B cell (primary cell): ENCODE data around the gene KIF16B. TPM values are rescaled to one million over a fixed set of nuclear protein-coding genes. Genes with fewer than 3 reads are reported as not detected.

Experiments used
- ATAC-seq: fragments of 200-7000 bp; cut with Tn5 transposase; one replicate; pipeline ENCODE4 v1.10.0; 2021; ENCODE audit warnings: low read depth, mild to moderate bottlenecking, moderate number of reproducible peaks, moderate library complexity
- CTCF ChIA-PET: fragments of 350-600 bp; sonication (Branson Sonifier 250); formaldehyde crosslinking; loops from one replicate; lab custom pipeline; 2021; ENCODE audit warnings: antibody characterized with exemption, inconsistent platforms; lab: Charles Lee
- POLR2A ChIA-PET: fragments of 350-600 bp; sonication (Branson Sonifier 250); formaldehyde crosslinking; loops from one replicate; lab custom pipeline; 2021; ENCODE audit warnings: antibody characterized with exemption; lab: Charles Lee
- DNase-seq: peaks from one replicate; pipeline ENCODE4 v3.0.0; 2013
- H2AFZ ChIP-seq: 2 replicates; pipeline ENCODE4 v1.6.1; 2012; ENCODE audit warnings: mild to moderate bottlenecking, low read depth, low read length; ENCODE audit not compliant: insufficient read depth, poor library complexity, severe bottlenecking
- H3K27ac ChIP-seq, 2 donors: 1 replicate in 1 of 2; 2 replicates in 1 of 2; pipeline ENCODE4 v1.5.1; 2012 to 2013; ENCODE audit warnings: low read length in 2 of 2, mild to moderate bottlenecking in 2 of 2, moderate library complexity in 1 of 2
- H3K27me3 ChIP-seq, 4 experiments: fragments of 200-600 bp in 1 of 4; sonication (generic) in 1 of 4; replicated peaks in 1 of 4; 1 replicate in 2 of 4; 2 replicates in 2 of 4; pipeline versions ENCODE4 v1.6.1 to v1.7.0; 2013 to 2016; ENCODE audit warnings: low read length in 3 of 4, mild to moderate bottlenecking in 2 of 4, mixed read lengths in 1 of 4, moderate library complexity in 1 of 4; ENCODE audit not compliant: insufficient read depth in 4 of 4, control insufficient read depth in 3 of 4; ENCODE audit errors: control extremely low read depth in 1 of 4
- H3K36me3 ChIP-seq, 2 experiments: replicated peaks in 1 of 2; 1 replicate in 1 of 2; 2 replicates in 1 of 2; pipeline versions ENCODE4 v1.6.1 to v1.7.1; 2013; ENCODE audit warnings: low read length in 1 of 2; ENCODE audit not compliant: insufficient read depth in 2 of 2, control insufficient read depth in 1 of 2; ENCODE audit errors: control extremely low read depth in 1 of 2, extremely low read depth in 1 of 2
- H3K4me1 ChIP-seq, 2 donors: fragments of 200-600 bp in 1 of 2; sonication (generic) in 1 of 2; 1 replicate in 1 of 2; 2 replicates in 1 of 2; pipeline versions ENCODE4 v1.5.1 to v1.6.1; 2013 to 2017; ENCODE audit warnings: low read length in 2 of 2; ENCODE audit not compliant: control insufficient read depth in 2 of 2, insufficient read depth in 2 of 2
- H3K4me2 ChIP-seq: replicated peaks from 2 replicates; pipeline ENCODE3; 2012; ENCODE audit warnings: mild to moderate bottlenecking, low read depth, low read length; ENCODE audit not compliant: poor library complexity, severe bottlenecking
- H3K4me3 ChIP-seq, 5 experiments: fragments of 200-600 bp in 1 of 5; sonication (generic) in 1 of 5; 1 replicate in 3 of 5; 2 replicates in 2 of 5; pipeline versions ENCODE4 v1.5.1 to v1.7.0; 2011 to 2016; ENCODE audit warnings: low read length in 4 of 5, mild to moderate bottlenecking in 4 of 5, low read depth in 2 of 5, control low read depth in 1 of 5, moderate library complexity in 1 of 5; ENCODE audit not compliant: insufficient read depth in 1 of 5; ENCODE audit errors: control extremely low read depth in 1 of 5, extremely low read depth in 1 of 5
- H3K79me2 ChIP-seq: fragments of 200-600 bp; sonication (generic); one replicate; pipeline ENCODE4 v1.6.0; 2016; ENCODE audit warnings: low read length; ENCODE audit not compliant: control insufficient read depth, insufficient read depth
- H3K9ac ChIP-seq: fragments of 200-600 bp; sonication (generic); 2 replicates; pipeline ENCODE4 v1.6.1; 2017; ENCODE audit warnings: mild to moderate bottlenecking, low read length, moderate library complexity
- H3K9me3 ChIP-seq, 3 donors: one replicate each; pipeline versions ENCODE4 v1.6.1 to v1.7.1; 2013; ENCODE audit warnings: low read length in 2 of 3; ENCODE audit not compliant: control insufficient read depth in 2 of 3, insufficient read depth in 1 of 3; ENCODE audit errors: control extremely low read depth in 1 of 3
- H4K20me1 ChIP-seq: 2 replicates; pipeline ENCODE4 v1.6.0; 2012; ENCODE audit warnings: mild to moderate bottlenecking, low read length; ENCODE audit not compliant: insufficient read depth, control insufficient read depth, poor library complexity, severe bottlenecking
- H3K27ac Mint-ChIP-seq: one replicate; pipeline ENCODE4 v1.8.0; 2021; ENCODE audit warnings: mixed read lengths
- H3K27me3 Mint-ChIP-seq: one replicate; pipeline ENCODE4 v1.8.0; 2021; ENCODE audit warnings: mixed read lengths
- H3K4me1 Mint-ChIP-seq: one replicate; pipeline ENCODE4 v1.8.0; 2021; ENCODE audit warnings: mixed read lengths
- H3K4me3 Mint-ChIP-seq: one replicate; pipeline ENCODE4 v1.8.0; 2021; ENCODE audit warnings: mixed read lengths
- H3K9me3 Mint-ChIP-seq: one replicate; pipeline ENCODE4 v1.8.0; 2022; ENCODE audit warnings: mixed read lengths; ENCODE audit not compliant: insufficient read depth
- EZH2 ChIP-seq: IDR thresholded peaks from 2 replicates; pipeline ENCODE4 v1.6.1; 2012; ENCODE audit warnings: borderline replicate concordance, low read depth, mild to moderate bottlenecking, moderate library complexity, low read length; ENCODE audit not compliant: insufficient read depth, poor library complexity, severe bottlenecking
- WGBS: methylation state at CpG from one replicate; pipeline ENCODE4 v1.1.5; 2013; ENCODE audit warnings: missing lambda C conversion rate; ENCODE audit not compliant: insufficient coverage; 5-methylcytosine and 5-hydroxymethylcytosine counted together
- intact Hi-C: fragments of 100-400 bp; cut with micrococcal nuclease; formaldehyde crosslinking; loops from one replicate; pipeline ENCODE4 v1.10.0; 2022
- polyA plus RNA-seq: library from polyadenylated mRNA; depleted of rRNA; stranded (reverse); fragments of >200 nt; gene quantifications from 2 replicates; pipeline ENCODE4 v1.2.3, GENCODE V29; 2012
- total RNA-seq, 2 donors: library from RNA; stranded (reverse); fragments of 120-200 nt in 1 of 2; gene quantifications; 1 replicate in 1 of 2; 2 replicates in 1 of 2; pipeline versions ENCODE4 v1.2.3 to v1.2.4, GENCODE V29; 2013 to 2022
- TF ChIP-seq, protein P1 (sequence below): fragments of 200-600 bp; IDR thresholded peaks from one replicate; pipeline ENCODE4 v1.8.0; 2022; ENCODE audit warnings: antibody characterized with exemption, mild to moderate bottlenecking

KIF16B gene
- total and polyA plus RNA-seq, 2 donors (not counting 1 experiment from before 2014, with no cell fraction given): 4.5 to 13.0 TPM

DNA sequence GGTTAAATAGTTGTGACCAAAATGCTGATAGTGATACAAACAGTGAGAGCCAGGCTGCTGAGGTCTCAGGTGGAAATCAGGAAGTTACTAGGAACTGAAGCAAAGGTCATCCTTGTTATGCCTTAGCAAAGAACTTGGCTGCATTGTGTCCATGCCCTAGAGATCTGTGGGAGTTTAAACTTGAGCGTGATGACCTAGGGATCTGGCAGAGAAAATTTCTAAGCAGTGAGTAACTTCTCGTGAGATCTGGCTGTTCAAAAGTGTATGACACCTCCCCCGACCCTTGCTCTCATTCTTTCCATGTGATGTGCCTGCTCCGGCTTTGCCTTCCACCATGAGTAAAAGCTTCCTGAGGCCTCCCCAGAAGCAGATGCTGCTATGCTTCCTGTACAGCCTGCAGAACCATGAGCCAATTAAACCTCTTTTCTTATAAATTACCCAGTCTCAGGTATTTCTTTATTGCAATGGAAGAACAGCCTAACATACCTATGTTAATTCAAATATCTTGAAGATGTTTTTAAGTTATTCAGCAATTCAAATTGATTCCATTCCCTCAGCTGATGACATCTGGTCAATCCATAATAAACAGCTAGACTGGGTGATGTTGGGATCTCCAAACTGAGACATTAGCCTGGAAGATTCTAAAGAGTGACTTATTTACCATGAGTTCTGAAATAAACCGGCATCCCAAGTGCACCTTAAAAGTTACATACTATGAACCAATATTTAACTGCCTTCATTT lies 33.8 kb downstream of the KIF16B start:
- no peaks in the 10 kb centered on the region for H3K9me3 ChIP-seq
- no peaks in the 10 kb centered on the region for H3K9me3 Mint-ChIP-seq
- intact Hi-C loops: no loop called here
- H4K20me1 ChIP-seq: no peaks in the 10 kb centered on the region
- H3K27me3 Mint-ChIP-seq: no peaks in the 10 kb centered on the region
- CTCF ChIA-PET: no interaction called here
- TF ChIP-seq EZH2: no peak
- H2AFZ ChIP-seq: no peak overlapping the region
- 93% methylated on average over 3 of the region's 5 CpGs for WGBS
- H3K4me2 ChIP-seq: no peak overlapping the region
- H3K4me3 ChIP-seq: no peak overlapping the region
- no peak overlapping the region for H3K9ac ChIP-seq
- no peak overlapping the region for H3K4me3 Mint-ChIP-seq
- peaks cover 0 to 6% of the 10 kb centered on the region in 2 donors for H3K4me1 ChIP-seq
- peaks cover 7% of the 10 kb centered on the region for H3K79me2 ChIP-seq
- no peak overlapping the region for H3K27ac Mint-ChIP-seq
- ATAC-seq: no peak
- POLR2A ChIA-PET: no interaction called here
- H3K27me3 ChIP-seq: no peaks in the 10 kb centered on the region
- no peak overlapping the region for H3K27ac ChIP-seq
- peaks cover 0 to 2% of the 10 kb centered on the region in 2 experiments for H3K36me3 ChIP-seq
- DNase-seq: no peak
- H3K4me1 Mint-ChIP-seq: peaks cover 13% of the 10 kb centered on the region

DNA sequence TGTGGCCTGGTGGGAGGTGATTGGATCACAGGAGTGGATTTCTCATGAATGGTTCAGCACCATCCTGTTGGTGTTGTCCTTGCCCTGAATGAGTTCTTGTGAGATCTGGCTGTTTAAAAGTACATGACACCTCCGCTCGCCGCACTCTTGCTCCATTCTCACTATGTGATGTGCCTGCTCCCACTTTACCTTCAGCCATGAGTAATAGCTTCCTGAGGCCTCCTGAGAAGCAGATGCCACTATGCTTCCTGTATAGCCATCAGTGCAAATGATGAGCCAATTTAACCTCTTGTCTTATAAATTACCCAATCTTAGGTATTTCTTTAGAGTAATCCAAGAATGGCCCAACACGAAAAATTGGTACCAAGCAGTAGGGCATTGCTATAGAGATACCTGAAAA lies 34.5 kb downstream of the KIF16B start:
- ATAC-seq: no peak
- intact Hi-C loops: no loop called here
- H3K9me3 Mint-ChIP-seq: no peaks in the 10 kb centered on the region
- Histone ChIP-seq H2AFZ (no peak overlapping the region), H3K4me2 (no peak overlapping the region), H3K9me3 (no peaks in the 10 kb centered on the region), H4K20me1 (no peaks in the 10 kb centered on the region), H3K9ac (no peak overlapping the region), H3K4me1 (peaks cover 0 to 6% of the 10 kb centered on the region in 2 donors), H3K79me2 (peaks cover 7% of the 10 kb centered on the region), H3K27ac (no peak overlapping the region), H3K36me3 (peaks cover 0 to 2% of the 10 kb centered on the region in 2 experiments), H3K27me3 (no peaks in the 10 kb centered on the region), H3K4me3 (no peak overlapping the region)
- no peaks in the 10 kb centered on the region for H3K27me3 Mint-ChIP-seq
- H3K4me3 Mint-ChIP-seq: no peak overlapping the region
- H3K4me1 Mint-ChIP-seq: peaks cover 14% of the 10 kb centered on the region
- 91% methylated on average over 4 of the region's 4 CpGs for WGBS
- DNase-seq: no peak
- ChIA-PET POLR2A (no interaction called here), CTCF (no interaction called here)
- TF ChIP-seq EZH2: no peak
- TF ChIP-seq, protein P1, sequence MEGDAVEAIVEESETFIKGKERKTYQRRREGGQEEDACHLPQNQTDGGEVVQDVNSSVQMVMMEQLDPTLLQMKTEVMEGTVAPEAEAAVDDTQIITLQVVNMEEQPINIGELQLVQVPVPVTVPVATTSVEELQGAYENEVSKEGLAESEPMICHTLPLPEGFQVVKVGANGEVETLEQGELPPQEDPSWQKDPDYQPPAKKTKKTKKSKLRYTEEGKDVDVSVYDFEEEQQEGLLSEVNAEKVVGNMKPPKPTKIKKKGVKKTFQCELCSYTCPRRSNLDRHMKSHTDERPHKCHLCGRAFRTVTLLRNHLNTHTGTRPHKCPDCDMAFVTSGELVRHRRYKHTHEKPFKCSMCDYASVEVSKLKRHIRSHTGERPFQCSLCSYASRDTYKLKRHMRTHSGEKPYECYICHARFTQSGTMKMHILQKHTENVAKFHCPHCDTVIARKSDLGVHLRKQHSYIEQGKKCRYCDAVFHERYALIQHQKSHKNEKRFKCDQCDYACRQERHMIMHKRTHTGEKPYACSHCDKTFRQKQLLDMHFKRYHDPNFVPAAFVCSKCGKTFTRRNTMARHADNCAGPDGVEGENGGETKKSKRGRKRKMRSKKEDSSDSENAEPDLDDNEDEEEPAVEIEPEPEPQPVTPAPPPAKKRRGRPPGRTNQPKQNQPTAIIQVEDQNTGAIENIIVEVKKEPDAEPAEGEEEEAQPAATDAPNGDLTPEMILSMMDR: no peak
- H3K27ac Mint-ChIP-seq: no peak overlapping the region
